Sigmoid colon (tissue), 3 donors: ENCODE results near the gene DIS3L2.

ENCODE experiments used
- CTCF ChIP-seq, 4 experiments: fragments of 450-650 bp in 3 of 4; fragments of 200-600 bp in 1 of 4; IDR thresholded peaks; one replicate each; pipeline ENCODE4 v1.5.1; 2016 to 2019; ENCODE audit warnings: antibody characterized with exemption in 4 of 4, mild to moderate bottlenecking in 3 of 4, moderate library complexity in 2 of 4
- POLR2A ChIP-seq, 2 donors: fragments of 450-650 bp; IDR thresholded peaks; one replicate each; pipeline ENCODE4 v1.6.1; 2016; ENCODE audit warnings: antibody characterized with exemption in 2 of 2, mild to moderate bottlenecking in 2 of 2, moderate library complexity in 2 of 2

GRCh38 chr2:231988179-231988866, 26.8 kb downstream of the DIS3L2 start:
- no peak for TF ChIP-seq CTCF (IDR thresholded peaks at IDR 0.05)
- TF ChIP-seq POLR2A (IDR thresholded peaks at IDR 0.05), result no peak
